HEK293 (cell line): ENCODE results near the gene COX7B2.

ENCODE experiments used
- CTCF ChIA-PET: fragments of 350-600 bp; formaldehyde crosslinking; extraction: SDS; loops from one replicate; lab custom pipeline; 2021; ENCODE audit warnings: antibody characterized with exemption; lab: Yijun Ruan, JAX
- POLR2A ChIA-PET: fragments of 300-600 bp; formaldehyde crosslinking; extraction: SDS; loops from one replicate; lab custom pipeline; 2020; ENCODE audit warnings: antibody characterized with exemption, inconsistent platforms; lab: Yijun Ruan, JAX
- H3K27ac ChIP-seq: fragments of 200-500 bp; sonication (Bioruptor generic); 2 replicates; pipeline ENCODE4 v1.5.1; 2014; ENCODE audit warnings: low read depth, low read length, control low read depth, inconsistent platforms; ENCODE audit errors: extremely low read depth
- H3K36me3 ChIP-seq, 2 experiments: fragments of 200-500 bp in 1 of 2; sonication (Bioruptor generic) in 1 of 2; 1 replicate in 1 of 2; 2 replicates in 1 of 2; pipeline ENCODE4 v1.5.1; 2014 to 2017; ENCODE audit warnings: inconsistent platforms in 2 of 2, low read length in 2 of 2; ENCODE audit not compliant: control insufficient read depth in 2 of 2, insufficient read depth in 1 of 2
- H3K4me1 ChIP-seq: fragments of 200-500 bp; sonication (Bioruptor generic); 2 replicates; pipeline ENCODE4 v1.5.1; 2014; ENCODE audit warnings: mild to moderate bottlenecking, low read length, inconsistent platforms; ENCODE audit not compliant: control insufficient read depth, insufficient read depth
- H3K4me3 ChIP-seq: 2 replicates; pipeline ENCODE4 v1.5.1; 2011; ENCODE audit warnings: low read depth, mild to moderate bottlenecking, control low read depth, low read length, moderate library complexity
- H3K9me3 ChIP-seq: fragments of 200-500 bp; sonication (Bioruptor generic); 2 replicates; pipeline ENCODE4 v1.5.1; 2014; ENCODE audit warnings: low read depth, low read length, inconsistent platforms; ENCODE audit not compliant: control insufficient read depth, insufficient read depth
- BCL11A ChIP-seq: fragments of 450-650 bp; formaldehyde crosslinking; IDR thresholded peaks from 2 replicates; pipeline ENCODE4 v1.5.1; 2016; ENCODE audit warnings: low read depth, missing biosample characterization, missing genetic modification characterization
- IKZF3 ChIP-seq: fragments of 450-650 bp; IDR thresholded peaks from 2 replicates; pipeline ENCODE4 v1.5.0; 2018; ENCODE audit warnings: missing biosample characterization, mild to moderate bottlenecking, missing genetic modification characterization, moderate library complexity
- KLF8 ChIP-seq: fragments of 450-650 bp; formaldehyde crosslinking; IDR thresholded peaks from 2 replicates; pipeline ENCODE4 v1.5.1; 2016; ENCODE audit warnings: missing biosample characterization, missing genetic modification characterization
- MEIS1 ChIP-seq: sonication (generic); formaldehyde crosslinking; IDR thresholded peaks from 2 replicates; pipeline ENCODE4 v1.8.1; 2022; ENCODE audit warnings: missing genetic modification reagents, mild to moderate bottlenecking, borderline replicate concordance
- PRDM1 ChIP-seq: fragments of 450-650 bp; formaldehyde crosslinking; IDR thresholded peaks from 2 replicates; pipeline ENCODE4; 2016; ENCODE audit warnings: missing biosample characterization, missing genetic modification characterization
- SP2 ChIP-seq: fragments of 450-650 bp; formaldehyde crosslinking; IDR thresholded peaks from 2 replicates; pipeline ENCODE4 v1.5.1; 2016; ENCODE audit warnings: missing biosample characterization, missing genetic modification characterization
- SP7 ChIP-seq: fragments of 450-650 bp; formaldehyde crosslinking; IDR thresholded peaks from 2 replicates; pipeline ENCODE4 v1.5.1; 2016; ENCODE audit warnings: missing biosample characterization, missing genetic modification characterization
- TCF7L2 ChIP-seq: IDR thresholded peaks from 2 replicates; pipeline ENCODE4 v1.6.1; 2011; ENCODE audit warnings: low read depth, mild to moderate bottlenecking, inconsistent platforms, low read length, moderate library complexity, borderline replicate concordance
- ZBTB17 ChIP-seq: fragments of 450-650 bp; formaldehyde crosslinking; IDR thresholded peaks from 2 replicates; pipeline ENCODE4 v1.5.1; 2016; ENCODE audit warnings: missing biosample characterization, missing genetic modification characterization
- ZBTB48 ChIP-seq: fragments of 450-650 bp; formaldehyde crosslinking; IDR thresholded peaks from 2 replicates; pipeline ENCODE4 v1.5.1; 2016; ENCODE audit warnings: missing biosample characterization, missing genetic modification characterization
- ZFP41 ChIP-seq: fragments of 450-650 bp; formaldehyde crosslinking; IDR thresholded peaks from 2 replicates; pipeline ENCODE4 v1.5.1; 2016; ENCODE audit warnings: missing biosample characterization, missing genetic modification characterization, borderline replicate concordance
- ZNF16 ChIP-seq: fragments of 450-650 bp; formaldehyde crosslinking; IDR thresholded peaks from 2 replicates; pipeline ENCODE4 v1.5.1; 2016; ENCODE audit warnings: low read depth, missing biosample characterization, missing genetic modification characterization
- ZNF211 ChIP-seq: fragments of 450-650 bp; formaldehyde crosslinking; IDR thresholded peaks from 2 replicates; pipeline ENCODE4 v1.5.1; 2016; ENCODE audit warnings: low read depth, missing biosample characterization, missing genetic modification characterization
- ZNF341 ChIP-seq: fragments of 450-650 bp; formaldehyde crosslinking; IDR thresholded peaks from 2 replicates; pipeline ENCODE4; 2016; ENCODE audit warnings: low read depth, missing biosample characterization, missing genetic modification characterization
- ZNF366 ChIP-seq: fragments of 450-650 bp; formaldehyde crosslinking; conservative IDR thresholded peaks from 2 replicates; pipeline ENCODE4 v1.5.1; 2016; ENCODE audit warnings: missing biosample characterization, missing genetic modification characterization
- ZNF404 ChIP-seq: fragments of 450-650 bp; formaldehyde crosslinking; IDR thresholded peaks from 2 replicates; pipeline ENCODE4 v1.5.1; 2017; ENCODE audit warnings: missing biosample characterization, missing genetic modification characterization
- ZNF510 ChIP-seq: fragments of 450-650 bp; formaldehyde crosslinking; IDR thresholded peaks from 2 replicates; pipeline ENCODE4 v1.5.1; 2018; ENCODE audit warnings: mild to moderate bottlenecking, missing genetic modification characterization, missing biosample characterization; ENCODE audit not compliant: insufficient replicate concordance
- ZNF529 ChIP-seq: fragments of 450-650 bp; formaldehyde crosslinking; IDR thresholded peaks from 2 replicates; pipeline ENCODE4 v1.5.1; 2017; ENCODE audit warnings: missing genetic modification characterization, missing biosample characterization; ENCODE audit not compliant: insufficient replicate concordance
- ZNF530 ChIP-seq: fragments of 450-650 bp; formaldehyde crosslinking; IDR thresholded peaks from 2 replicates; pipeline ENCODE4 v1.5.1; 2016; ENCODE audit warnings: low read depth, missing biosample characterization, missing genetic modification characterization
- ZNF549 ChIP-seq: fragments of 450-650 bp; IDR thresholded peaks from 2 replicates; pipeline ENCODE4 v1.5.1; 2018; ENCODE audit warnings: missing biosample characterization, missing genetic modification characterization, mild to moderate bottlenecking, inconsistent platforms, moderate library complexity
- ZNF585B ChIP-seq: fragments of 450-650 bp; formaldehyde crosslinking; IDR thresholded peaks from 2 replicates; pipeline ENCODE4 v1.5.1; 2016; ENCODE audit warnings: missing biosample characterization, missing genetic modification characterization
- ZNF660 ChIP-seq: fragments of 450-650 bp; IDR thresholded peaks from 2 replicates; pipeline ENCODE4 v1.5.1; 2018; ENCODE audit warnings: missing biosample characterization, mild to moderate bottlenecking, missing genetic modification characterization
- ZNF768 ChIP-seq: fragments of 450-650 bp; formaldehyde crosslinking; IDR thresholded peaks from 2 replicates; pipeline ENCODE4 v1.5.1; 2018; ENCODE audit warnings: missing biosample characterization, mild to moderate bottlenecking, missing genetic modification characterization
- ZNF777 ChIP-seq: fragments of 450-650 bp; formaldehyde crosslinking; IDR thresholded peaks from 2 replicates; pipeline ENCODE4 v1.5.1; 2017; ENCODE audit warnings: missing biosample characterization, missing genetic modification characterization, borderline replicate concordance
- ZSCAN16 ChIP-seq: fragments of 450-650 bp; formaldehyde crosslinking; IDR thresholded peaks from 2 replicates; pipeline ENCODE4 v1.5.1; 2016; ENCODE audit warnings: missing biosample characterization, missing genetic modification characterization
- ZSCAN4 ChIP-seq: fragments of 450-650 bp; formaldehyde crosslinking; IDR thresholded peaks from 2 replicates; pipeline ENCODE4 v1.5.1; 2017; ENCODE audit warnings: missing biosample characterization, missing genetic modification characterization
- TF ChIP-seq, protein P1 (sequence below): fragments of 450-650 bp; formaldehyde crosslinking; IDR thresholded peaks from 2 replicates; pipeline ENCODE4 v1.5.1; 2016; ENCODE audit warnings: missing biosample characterization, missing genetic modification characterization

COX7B2 gene

DNA sequence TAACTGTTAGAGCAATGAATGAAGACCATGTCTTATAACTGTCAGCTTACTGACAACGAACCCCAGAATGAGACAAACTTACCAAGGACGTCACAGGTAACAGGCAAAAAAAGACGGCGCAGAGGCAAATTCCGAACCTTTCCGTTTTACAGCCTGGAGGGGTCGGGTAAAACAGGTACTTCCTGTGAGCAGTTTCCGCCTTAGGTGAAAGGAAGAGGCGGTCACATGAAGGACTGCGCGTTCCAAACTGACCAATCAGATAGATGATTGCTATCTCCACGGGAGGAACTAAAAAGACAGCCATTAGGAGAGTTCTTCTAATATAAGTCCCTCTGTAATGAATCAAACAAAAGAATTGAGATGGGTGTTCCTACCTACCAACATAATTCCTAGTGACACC lies at the start of gene COX7B2:
TSS of gene COX7B2 (minus strand) at position 168 of the 400 bp plus-strand sequence. CDS start 174,053 bp downstream, outside the sequence.
- TF ChIP-seq PRDM1 (no peak), SP2 (tag by site-specific recombination) (no peak), ZBTB17 (tag by site-specific recombination) (no peak), ZFP41 (tag by site-specific recombination) (no peak), TCF7L2 (no peak), ZNF585B (tag by site-specific recombination) (no peak)
- no peak within 1 kb of the TSS for H3K27ac ChIP-seq
- H3K4me1 ChIP-seq = no peaks in the 10 kb centered on the region
- no peak within 1 kb of the TSS for H3K4me3 ChIP-seq
- ChIA-PET POLR2A (no interaction called here), CTCF (no interaction called here)
- no peaks in the 10 kb centered on the region for H3K36me3 ChIP-seq
- no peaks in the 10 kb centered on the region for H3K9me3 ChIP-seq

- TF ChIP-seq ZSCAN4 = no peak
- no peak for TF ChIP-seq ZNF768 (tag by site-specific recombination)
- no peak for TF ChIP-seq ZNF777 (tag by site-specific recombination)
- no peak for TF ChIP-seq ZNF510 (tag by site-specific recombination)
- no peak for TF ChIP-seq IKZF3
- TF ChIP-seq ZNF16 (tag by site-specific recombination) = no peak
- Histone ChIP-seq H3K36me3 (no peaks in the 10 kb centered on the region), H3K4me1 (no peaks in the 10 kb centered on the region), H3K4me3 (no peak overlapping the region), H3K9me3 (no peaks in the 10 kb centered on the region), H3K27ac (no peak overlapping the region)
- ChIA-PET POLR2A (no interaction called here), CTCF (no interaction called here)
These were observed 47.4 kb upstream of the COX7B2 start for GRCh38 chr4:46956451-46956850.

GRCh38 chr4:46955601-46956000 lies 46.6 kb upstream of the COX7B2 start:
- Histone ChIP-seq H3K36me3 (no peaks in the 10 kb centered on the region), H3K4me3 (no peak overlapping the region), H3K9me3 (no peaks in the 10 kb centered on the region), H3K4me1 (no peaks in the 10 kb centered on the region), H3K27ac (no peak overlapping the region)
- ChIA-PET CTCF (no interaction called here), POLR2A (no interaction called here)
- TF ChIP-seq ZNF366 (no peak), KLF8 (tag by site-specific recombination) (no peak), BCL11A (no peak), ZSCAN16 (tag by site-specific recombination) (no peak), ZNF530 (tag by site-specific recombination) (no peak), SP7 (tag by site-specific recombination) (no peak), ZBTB48 (tag by site-specific recombination) (no peak), IKZF3 (no peak), ZNF341 (no peak), ZNF211 (no peak), ZNF529 (tag by site-specific recombination) (no peak), ZNF404 (no peak), ZNF660 (no peak), MEIS1 (no peak), ZNF549 (tag by site-specific recombination) (no peak), ZNF585B (tag by site-specific recombination) (no peak)
- TF ChIP-seq, protein P1, sequence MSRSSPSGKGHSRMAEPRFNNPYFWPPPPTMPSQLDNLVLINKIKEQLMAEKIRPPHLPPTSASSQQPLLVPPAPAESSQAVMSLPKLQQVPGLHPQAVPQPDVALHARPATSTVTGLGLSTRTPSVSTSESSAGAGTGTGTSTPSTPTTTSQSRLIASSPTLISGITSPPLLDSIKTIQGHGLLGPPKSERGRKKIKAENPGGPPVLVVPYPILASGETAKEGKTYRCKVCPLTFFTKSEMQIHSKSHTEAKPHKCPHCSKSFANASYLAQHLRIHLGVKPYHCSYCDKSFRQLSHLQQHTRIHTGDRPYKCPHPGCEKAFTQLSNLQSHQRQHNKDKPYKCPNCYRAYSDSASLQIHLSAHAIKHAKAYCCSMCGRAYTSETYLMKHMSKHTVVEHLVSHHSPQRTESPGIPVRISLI = no peak
